ENCODE measurements around the gene SSBP3.

DNA sequence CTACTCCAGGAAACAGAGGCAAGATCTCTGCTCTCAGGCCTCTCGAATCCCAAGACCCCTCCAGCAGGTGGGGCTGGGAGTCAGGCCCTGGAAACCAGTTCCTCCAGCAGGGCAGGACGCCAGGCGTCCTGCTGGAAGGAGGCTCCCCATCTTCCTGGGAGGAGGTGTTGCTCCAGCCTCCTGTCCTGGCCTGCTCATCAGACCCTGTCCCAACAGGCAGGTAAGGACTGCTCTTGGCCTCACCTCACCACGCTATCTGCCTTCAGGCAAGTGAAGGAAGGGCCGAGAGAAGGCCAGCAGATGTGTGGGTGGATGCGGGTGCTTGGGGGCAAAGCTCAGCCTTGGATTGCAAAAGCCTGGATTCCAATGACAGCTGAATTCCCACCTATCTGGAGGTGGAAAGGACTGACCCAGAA lies 82.9 kb downstream of the SSBP3 start:
- TF ChIP-seq CTCF (IDR thresholded peaks at IDR 0.05) (no peak), POLR2A (IDR thresholded peaks at IDR 0.05) (no peak), EP300 (IDR thresholded peaks at IDR 0.05) (no peak)

Measured in suprapubic skin (tissue), 3 donors.